Immature natural killer cell (primary cell): ENCODE results near the gene ZNG1B. TPM values are rescaled to one million over a fixed set of nuclear protein-coding genes. Genes with fewer than 3 reads are reported as not detected.

Experiments
- polyA plus RNA-seq, 3 donors: library from polyadenylated mRNA; unstranded; fragments of 300-500 nt; fragmentation: Illumina TruSeq; gene quantifications; one replicate each; pipeline ENCODE4 v1.2.3, GENCODE V29; 2021

ZNG1B gene
- polyA plus RNA-seq, 3 donors from 2014 or later: 15.2 to 24.9 (median 22.4) TPM

Other genes starting within 250 kb of the ZNG1B start
- under 1 TPM in 2 of 3 donors, not detected in 1; 0.29 to 0.93 TPM for gene PAX8, start 158.8 kb upstream of the ZNG1B start, polyA plus RNA-seq
- gene FOXD4L1, start 61.0 kb downstream of the ZNG1B start, polyA plus RNA-seq: not detected
- 10 to 100 TPM in 1 of 3 donors, 1 to 10 TPM in 2; 5.7 to 15.4 (median 9.0) TPM for gene RABL2A, start 189.6 kb downstream of the ZNG1B start, polyA plus RNA-seq